Activated naive CD4-positive, alpha-beta T cell (primary cell): ENCODE measurements around the gene TMEM178B.

Experiments used
- DNase-seq, 4 experiments: peaks; one replicate each; lab custom pipeline; 2025; lab: John Stamatoyannopoulos, UW

The TMEM178B gene

DNA sequence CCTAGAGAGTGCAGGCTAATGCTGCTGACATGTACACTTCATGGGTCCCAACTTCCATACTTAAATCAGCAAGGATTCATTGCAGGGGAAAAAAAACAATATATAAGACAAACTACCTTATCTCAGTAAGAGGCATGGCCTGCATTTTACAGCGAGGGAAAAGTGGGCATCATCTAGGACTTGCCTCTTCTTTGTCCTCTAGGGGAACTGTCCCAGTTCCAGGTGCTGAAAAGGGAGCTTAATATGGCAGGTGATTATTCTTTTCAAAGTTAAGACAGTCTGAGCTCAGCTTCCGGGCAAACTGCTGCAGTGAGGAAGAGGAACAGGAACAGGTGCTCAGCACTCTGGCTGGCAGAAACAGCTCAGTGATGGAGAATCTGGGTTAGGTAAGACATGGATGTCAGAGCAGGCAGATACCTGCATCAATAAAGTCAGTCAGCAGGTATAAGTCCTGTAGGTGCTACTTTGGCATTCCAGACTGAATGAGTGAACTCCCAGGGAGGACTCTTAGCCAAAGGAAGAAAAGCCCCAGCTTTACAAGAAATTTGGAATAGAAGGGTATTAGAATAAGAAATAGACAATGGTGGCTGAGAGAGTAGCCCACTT, 147.2 kb downstream of the TMEM178B start:
- no peak for DNase-seq

DNA sequence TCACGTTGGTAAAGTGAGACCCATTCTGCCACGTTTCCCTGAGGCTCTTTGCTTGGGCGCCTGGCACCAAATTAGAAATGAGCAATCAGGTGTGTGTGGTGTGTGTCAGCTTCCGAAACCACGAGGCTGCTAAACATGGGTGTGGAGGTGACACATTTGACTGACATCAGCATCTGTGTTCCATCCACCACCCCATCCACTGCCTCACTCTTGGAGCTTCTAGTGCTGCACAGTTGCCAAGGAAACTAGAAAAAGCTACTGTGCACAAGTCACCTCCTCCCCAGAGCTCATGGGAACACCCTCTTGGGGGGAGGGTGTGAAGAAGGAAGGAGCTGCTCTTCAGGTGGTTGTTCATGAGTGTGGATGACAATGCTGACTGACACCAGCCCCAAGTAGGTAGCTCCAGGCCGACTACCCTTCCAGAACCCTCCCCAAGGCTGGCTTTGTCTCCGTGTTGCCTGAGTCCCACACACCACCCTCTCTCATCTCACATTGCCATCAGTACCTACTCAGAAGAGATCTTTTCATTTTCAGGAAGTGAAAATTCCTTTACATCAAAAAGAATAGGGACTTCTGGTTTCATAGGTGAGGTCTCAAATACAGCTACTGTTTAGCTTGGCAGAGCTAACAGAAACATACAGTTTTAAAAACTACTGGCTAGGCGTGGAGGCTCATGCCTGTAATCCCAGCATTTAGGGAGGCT, 152.2 kb downstream of the TMEM178B start:
- no peak for DNase-seq

DNA sequence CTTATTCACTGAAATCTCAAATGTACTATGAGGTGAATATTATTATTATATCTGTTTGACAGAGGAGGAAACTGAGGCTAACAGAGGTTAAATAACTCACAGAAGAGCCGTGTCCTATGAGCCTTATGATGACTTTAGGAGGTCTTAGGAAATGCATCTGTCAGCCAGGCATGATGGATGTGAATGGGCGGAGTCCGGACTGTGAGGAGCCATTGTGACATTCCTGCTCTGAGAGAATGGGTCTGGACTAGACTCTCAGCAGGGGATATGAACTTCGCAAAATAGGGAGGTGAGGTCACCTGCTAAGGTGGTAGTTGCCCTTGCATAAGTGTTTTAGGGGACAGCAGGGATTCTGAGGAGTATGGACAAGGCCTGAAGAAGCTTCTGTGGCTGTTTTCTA, 153.6 kb downstream of the TMEM178B start:
- no peak for DNase-seq

DNA sequence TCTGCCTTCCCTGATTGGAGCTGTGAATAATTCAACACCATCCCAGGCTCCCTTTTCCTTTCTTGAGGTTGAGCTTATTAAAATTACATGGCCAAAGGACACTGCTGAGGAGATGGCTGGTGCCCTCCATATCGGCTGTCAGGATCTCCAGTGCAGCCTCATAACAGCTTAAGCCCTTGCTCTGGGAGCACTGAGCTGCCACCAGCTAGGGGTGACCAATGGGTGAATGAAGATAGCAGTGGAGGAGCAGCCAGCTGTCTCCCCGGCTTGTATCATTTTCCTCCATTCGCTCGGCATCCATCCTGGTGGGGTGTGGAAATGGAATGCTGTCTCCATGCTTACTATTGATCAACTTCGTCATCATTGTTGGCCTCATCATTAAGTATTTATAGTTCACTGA, 154.6 kb downstream of the TMEM178B start:
- no peak for DNase-seq

DNA sequence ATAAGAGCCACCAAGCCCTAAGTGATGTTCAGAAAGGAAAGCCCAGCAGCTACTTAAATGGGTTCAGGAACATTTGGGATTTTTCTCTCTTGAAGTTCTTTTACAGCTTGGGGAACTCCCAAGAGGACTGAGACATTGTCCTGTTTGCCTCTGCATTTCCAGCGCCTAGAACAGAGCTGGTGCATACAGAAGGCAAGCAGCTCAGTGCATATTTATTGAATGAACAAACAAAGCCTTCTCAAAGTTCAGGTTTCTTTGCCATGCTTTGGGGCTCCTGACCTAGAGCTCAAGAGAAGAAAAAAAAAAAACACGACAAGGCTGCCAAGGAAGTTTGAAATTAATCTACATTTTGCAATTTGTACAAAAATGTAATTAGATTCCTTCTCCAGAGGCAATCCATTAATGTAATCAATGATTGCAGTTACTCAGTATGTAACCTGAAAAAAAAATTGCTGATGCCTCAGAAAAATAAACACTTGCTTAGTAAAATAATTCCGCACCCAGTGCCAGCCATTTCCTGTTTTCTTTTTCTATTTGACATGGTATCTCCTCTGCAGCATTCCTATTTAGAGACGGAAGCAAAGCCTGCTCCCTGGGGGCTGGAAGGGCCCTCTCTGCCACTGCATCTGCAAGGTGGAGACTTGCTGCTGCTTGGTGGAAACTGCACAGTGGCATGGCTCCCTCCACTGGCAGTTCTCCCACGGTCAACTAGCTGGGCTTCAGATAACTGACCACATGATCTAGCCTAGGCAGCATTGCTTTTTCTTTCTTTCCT, 157.3 kb downstream of the TMEM178B start:
- DNase-seq, result no peak

DNA sequence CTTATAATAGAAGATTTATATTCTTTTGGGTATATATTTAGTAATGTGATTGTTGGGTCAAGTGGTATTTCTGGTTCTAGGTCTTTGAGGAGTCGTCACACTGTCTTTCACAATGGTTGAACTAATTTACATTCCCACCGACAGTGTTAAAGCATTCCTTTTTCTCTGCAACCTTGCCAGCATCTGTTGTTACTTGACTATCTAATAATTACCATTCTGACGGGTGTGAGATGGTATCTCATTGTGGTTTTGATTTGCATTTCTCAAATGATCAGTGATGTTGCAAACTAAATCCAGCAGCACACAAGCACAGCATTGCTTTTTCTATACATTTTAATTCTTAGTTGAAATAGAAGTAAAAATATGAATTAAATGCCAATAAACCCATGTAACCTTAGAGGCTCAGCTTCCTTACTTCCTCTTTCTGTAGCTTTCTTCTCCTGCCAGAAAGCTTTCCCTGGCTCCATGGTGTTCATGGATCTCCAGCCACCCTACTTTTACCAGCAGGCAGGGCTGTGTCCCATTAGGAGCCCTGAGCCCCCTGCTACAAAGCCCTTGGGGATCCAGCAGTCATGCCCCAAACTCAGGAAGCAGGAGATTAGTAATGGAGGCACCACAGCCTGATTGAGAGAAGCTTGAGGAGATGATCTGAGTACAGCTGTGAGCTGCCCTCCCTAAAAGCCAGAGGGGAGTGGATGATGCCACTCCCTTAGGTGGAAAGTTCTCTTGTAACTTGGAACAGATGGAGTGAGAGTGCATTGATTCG, 158.6 kb downstream of the TMEM178B start:
- DNase-seq, result no peak

DNA sequence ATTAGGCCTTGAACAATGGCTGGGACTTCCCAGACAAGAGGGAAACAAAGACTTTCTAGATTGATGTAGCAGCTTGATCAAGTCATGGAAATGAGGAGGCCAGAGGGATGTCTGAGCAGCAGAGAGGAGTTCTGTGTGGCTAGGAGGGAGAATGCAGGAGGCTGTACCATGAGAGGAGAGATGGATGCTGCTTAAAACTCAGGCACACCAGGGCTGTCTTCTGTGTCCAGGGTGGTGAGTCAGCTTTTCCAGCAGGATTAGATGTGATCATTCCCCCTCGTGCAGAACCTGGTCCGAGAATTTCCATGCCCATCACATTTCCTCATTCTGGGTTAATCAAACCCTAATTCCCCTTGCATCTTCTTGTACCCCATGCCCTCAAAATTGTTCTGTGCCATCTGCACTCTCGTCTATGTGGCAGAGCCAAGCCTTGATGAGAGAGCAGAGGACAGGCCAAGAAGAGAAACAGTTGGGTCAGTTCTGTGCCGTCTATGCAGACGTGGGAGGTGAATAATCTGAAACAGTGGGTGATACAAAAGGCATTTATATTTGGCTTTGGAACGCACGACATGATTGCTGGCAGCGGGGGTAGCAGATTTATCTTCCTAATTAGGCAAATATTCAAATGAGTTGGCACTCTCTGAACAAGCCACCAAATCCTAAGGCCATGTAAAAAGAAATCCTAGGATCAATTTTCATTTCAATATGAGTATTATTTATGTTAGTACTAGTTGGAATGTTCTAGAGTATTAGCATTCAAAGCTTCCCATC, 160.7 kb downstream of the TMEM178B start:
- DNase-seq, result no peak

DNA sequence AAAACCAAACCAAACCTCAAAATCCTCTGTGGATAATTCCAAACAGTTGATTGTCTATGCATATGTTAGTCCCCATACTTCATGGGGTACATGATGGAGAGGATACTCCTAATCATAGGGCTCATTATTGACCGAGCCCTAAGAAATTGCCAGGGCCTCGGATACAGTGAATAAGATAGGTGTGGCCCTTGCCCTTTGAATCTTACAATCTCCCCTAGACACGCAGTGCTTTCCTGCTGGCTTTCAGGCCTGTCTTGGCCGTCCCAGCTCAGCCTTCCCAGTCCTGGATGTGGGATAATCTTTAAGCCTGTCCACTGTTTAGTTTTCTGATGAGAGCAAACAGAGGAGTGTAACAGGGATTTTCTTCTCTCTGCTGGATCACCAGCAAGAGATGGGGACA, 161.8 kb downstream of the TMEM178B start:
- DNase-seq, result no peak

DNA sequence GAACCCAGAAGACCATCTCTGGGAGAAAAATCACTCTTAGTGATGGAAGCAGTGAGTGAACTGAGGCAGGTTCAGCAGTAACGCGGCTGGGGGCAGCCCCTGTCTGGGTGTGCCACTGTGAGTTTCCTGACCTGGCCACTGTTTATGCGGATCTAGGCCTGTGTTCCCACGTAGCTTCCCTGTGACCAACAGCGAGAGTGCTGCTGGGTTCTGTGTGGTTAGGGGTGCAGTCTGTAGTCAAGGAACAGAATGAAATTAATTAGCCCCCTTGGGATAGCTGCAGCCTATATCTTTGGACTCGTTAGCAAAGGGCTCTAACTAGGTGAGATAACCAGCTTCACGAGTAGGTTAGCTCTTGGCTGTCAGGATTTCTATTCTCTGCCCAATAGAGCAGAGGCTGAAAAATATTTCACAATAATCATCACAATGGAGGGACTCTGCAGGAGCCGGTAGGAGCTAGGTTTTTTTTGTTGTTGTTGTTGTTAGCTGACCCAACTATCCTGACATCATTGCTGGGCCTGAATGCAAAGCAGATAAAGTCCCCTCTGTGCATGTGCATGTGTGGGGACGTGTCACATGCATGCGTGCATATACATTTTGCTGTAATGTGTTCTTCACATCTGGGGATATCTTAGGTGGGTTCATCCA, 164.9 kb downstream of the TMEM178B start:
- no peak for DNase-seq

DNA sequence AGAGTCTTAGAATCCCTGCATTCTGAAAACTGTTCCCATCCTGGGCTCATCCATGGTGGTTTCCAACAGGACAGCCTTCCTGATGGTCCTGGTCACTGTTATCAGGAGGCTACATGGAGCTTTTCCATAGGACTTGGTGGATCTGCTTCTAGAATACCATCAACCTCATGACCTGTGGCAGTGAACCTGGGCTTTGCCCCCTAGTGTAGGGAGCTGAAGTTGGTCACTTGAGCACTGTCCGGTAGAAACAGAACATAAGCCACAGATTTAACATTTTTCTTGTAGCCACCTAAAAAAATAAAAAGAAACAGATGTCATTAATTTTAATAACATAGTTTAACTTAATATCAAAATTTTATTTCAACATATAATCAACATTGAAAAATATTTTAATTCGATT, 165.8 kb downstream of the TMEM178B start:
- DNase-seq, result no peak

DNA sequence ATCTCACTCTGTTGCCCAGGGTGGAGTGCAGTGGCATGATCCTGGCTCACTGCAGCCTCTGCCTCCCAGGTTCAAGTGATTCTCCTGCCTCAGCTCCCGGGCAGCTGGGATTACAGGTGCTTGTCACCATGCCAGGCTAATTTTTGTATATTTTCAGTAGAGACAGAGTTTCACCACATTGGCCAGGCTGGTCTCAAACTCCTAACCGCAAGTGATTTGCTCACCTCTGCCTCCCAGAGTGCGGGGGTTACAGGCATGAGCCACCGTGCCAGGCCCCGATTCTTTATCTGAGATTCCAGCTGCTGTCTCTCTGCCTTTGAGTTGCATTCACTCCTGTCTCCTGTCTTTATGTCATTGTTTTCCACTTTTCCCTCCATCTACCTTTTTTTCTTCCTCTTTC, 168.7 kb downstream of the TMEM178B start:
- DNase-seq, result no peak

DNA sequence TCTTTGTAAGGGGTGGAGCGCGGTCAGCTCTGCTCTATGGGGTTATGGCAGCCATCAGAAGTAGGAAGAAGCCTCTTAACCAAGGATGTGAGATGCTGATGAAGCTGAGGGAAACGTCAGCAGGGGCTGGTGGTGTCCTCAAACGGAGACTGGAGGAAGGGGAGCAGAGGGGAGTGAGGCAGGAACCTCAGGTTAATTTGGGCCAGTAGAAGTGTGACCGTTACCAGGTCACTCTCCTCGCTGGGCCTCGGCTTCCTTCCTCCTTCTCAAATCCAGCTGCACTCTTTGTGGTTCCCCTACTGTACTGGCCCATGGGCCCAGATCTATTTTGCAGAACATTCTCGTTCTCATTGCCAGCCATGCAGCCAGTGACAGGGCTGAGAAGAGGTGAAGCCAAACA, 169.5 kb downstream of the TMEM178B start:
- DNase-seq, result no peak

DNA sequence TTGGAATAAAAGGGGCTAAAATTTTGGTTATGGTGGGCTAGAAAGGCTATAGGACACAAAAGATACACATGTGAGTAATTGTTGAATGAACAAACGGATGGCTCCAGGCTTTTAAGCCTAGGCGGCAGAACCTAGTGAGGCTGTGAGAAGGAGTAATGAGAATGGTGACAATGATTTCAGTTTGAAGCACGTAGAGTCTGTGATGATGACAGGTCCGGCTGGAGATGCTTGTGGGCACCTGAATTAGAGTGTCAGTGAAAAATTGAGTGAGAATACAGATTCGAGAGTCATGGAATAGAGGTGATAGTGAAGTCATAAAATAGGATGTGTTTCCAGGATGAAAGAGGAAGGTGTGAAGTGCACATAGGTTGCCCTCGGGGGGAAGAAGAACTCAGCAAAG, 170.6 kb downstream of the TMEM178B start:
- DNase-seq, result no peak

DNA sequence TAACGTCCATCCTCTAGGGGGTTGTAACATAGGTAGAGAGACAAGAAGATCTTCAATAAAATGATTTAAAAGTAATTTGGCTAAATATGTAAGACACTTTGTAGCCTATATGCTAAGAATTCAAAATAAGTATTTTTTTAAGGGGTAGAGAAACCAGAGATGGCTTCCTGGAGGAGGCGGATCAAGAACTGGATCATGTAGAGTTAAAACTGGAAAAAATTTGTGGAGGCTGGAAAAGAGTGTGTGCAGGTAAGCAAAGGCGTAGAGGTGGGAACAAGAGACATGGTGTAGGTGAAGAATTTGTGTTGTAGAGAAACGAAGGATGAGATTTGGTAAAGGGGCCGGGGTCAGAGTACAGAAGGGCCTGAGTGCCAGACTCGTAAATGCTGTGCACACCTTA, 172.6 kb downstream of the TMEM178B start:
- no peak for DNase-seq

DNA sequence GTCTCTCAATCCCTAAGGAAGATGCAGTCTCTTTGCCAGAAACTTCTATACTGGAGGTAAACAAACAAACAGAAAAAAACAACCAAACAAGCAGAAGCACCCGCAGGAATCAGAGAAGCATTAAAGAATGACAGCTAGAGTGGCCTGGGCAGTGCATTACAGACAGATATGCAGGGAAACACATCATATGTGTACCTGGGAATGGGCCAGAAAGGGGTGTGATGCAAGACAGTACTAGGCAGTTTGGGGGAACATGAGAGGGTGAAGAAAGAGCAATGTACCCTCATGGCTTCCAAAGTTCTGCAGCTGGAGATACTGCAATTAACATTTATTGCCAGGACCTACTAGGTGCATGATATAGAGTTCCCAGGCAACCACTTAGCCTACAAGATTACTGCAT, 177.3 kb downstream of the TMEM178B start:
- DNase-seq, result no peak

DNA sequence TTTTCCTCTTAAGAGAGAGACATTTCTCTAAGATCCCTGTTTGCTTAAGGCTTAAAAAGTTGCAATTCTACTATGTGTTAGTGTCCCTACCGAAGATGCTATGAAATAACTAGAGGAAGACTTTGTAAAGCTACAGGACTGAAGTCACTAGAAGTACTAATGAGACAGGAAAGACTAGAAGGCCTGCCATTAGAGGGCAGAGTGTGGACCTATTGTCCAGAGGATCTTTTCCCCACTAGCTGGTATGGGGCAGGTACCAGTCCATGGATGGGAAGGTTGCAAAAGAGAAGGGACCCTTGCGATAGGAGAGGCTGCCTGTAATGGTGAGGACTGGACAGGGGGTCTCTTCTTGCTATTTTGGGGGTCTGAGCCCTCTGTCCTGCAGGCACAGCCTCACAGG, 178.1 kb downstream of the TMEM178B start:
- no peak for DNase-seq

DNA sequence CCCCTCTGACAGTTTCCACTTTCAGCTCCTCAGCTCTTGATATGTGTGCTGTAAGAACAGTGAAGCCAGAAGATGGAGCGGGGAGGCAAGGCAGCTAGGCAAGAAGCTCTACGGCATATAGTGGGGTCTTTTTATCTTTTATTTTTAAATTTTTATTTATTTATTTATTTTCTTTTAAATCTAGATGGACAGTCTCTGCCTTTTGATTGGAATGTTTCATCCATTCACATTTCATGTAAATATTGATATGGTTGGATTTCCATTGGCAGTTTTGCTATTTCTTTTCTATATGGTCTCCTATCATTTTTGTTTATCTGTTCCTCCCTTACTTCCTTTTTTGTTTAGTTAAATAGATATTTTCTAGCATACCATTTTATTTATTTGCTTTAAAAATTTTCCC, 183.7 kb downstream of the TMEM178B start:
- no peak for DNase-seq

DNA sequence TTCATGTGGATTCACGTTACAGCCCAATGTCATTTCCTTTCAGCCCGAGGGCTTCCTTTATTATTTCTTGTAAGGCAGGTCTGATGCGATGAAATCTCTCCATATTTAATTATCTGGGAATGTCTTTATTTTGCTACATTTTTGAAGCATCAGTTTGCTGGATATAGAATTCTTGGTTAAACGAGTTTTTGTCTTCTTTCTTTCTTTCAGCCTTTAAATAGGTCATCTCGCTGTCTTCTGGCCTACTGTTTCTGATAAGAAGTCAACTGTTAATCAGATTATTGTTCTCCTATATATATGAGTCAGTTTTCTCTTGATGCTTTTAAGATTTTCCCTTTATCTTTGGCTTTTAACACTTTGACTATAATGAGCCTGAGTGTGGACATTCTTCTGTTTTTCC, 184.7 kb downstream of the TMEM178B start:
- DNase-seq, result no peak

DNA sequence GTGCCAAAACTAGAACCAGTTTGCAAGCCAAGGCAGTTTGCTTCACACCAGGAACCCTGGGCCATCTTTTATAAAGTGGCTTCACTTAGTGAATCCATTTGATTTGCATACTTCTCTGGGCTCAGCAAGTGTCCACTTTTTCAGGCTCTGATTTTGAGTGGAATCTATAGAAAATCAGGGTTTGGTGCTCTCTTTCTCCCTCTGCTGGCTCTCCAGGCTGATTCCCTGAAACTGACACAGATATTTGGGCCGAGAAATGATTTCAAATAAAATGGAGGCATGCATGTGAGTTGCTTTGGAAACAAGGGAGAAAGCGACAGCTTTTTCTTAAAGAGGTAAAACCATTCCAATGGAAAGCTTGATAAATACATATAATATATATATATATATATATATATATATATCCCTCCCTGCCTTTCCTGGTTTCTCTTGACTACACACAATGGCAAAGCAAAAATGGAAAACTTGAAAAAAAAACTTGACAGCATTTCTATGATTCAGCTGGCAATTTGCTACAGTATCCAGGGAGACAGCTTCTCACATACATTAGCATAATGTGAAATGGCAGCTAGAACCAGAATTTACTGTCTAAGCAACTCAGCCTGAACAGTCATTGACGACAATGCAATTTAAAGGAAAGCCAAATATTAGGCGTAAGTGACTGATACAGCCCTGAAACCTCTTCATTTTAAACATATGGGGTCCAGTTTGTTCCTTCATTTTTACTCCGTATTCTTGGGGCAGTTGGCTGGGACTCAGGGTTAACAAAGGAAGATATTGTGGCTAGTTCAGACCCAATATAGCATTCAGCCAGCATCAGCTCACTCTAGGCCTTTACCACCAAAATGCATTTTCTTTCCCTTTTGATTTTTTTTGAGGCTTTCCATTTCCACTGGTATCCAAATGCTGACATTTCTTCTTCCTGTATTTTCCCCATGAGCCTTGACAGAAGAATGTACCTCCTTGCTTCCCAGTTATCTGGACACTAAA, 188.5 kb downstream of the TMEM178B start:
- no peak for DNase-seq

DNA sequence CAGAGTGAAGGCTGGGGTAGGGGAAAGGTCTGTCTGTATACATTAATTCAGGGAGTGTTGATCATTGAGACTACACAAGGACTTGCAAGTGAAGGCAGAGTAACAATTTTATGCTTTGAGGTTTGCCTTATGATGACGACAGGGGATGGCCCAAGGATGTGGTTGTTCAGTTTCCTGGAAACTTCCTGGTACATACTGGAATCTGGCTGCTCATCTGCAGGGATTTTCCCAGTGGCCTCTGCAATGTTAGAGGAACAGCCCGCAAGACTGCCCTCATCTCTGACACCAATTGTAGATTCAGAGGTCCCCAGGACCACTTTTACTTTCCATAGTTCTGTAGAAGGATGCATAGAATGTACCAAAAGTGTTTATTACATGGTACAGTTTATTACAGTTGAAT, 189.6 kb downstream of the TMEM178B start:
- no peak for DNase-seq
